ENCODE measurements around the gene BRICD5.

BRICD5 gene

GRCh38 chr16:2199095-2199494, 11.6 kb downstream of the BRICD5 start:
- DNase-seq (ENCODE audit: low read depth) = no peak

GRCh38 chr16:2198283-2198682, 12.4 kb downstream of the BRICD5 start:
- DNase-seq (ENCODE audit: low read depth) = no peak

- no peak for DNase-seq (ENCODE audit: low read depth)
Measured at GRCh38 chr16:2197765-2198164, 12.9 kb downstream of the BRICD5 start.

GRCh38 chr16:2196981-2197511, 13.6 kb downstream of the BRICD5 start:
- no peak for DNase-seq (ENCODE audit: low read depth)

DNA sequence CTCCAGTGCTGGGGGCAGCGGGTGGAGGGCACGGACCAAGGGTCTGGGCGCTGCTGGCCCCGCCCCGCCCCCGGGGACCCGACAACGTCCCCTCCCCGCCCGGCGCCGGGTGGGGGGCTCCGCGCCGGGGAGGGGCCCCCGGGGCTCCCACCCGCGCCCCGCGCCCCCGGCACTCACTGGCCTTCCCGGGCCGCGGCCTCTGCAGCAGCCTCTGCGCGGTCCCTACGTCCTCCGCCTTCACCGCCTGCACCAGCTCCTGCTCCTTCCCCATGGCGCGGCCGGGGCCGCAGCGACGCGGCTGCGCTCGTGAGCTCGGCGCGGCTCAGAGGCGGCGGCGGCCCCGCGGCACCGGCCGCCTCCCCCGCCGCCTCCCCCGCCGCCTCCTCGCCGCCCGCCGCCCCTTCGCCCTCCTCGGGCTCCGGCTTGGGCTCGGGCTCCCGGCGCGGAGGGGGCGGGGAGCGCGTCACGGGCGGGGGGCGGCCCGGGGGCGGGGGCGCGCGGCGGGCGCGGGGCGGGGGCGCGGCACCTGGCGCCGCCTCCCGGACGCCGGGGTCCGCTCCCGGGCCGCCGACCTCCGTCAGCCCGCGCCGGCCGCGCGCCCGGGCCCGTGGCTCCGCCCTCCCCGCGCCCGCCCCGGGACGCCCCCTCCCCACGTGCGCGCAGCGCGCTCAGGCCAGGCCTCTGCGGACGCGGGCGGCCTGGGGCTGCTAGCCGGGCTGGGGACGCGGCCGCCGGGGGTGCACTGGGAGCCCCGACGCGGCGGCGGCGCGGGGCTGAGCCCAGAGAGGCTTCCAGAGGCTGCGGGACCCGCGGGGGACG, 14.3 kb downstream of the BRICD5 start, which contains the start of gene CASKIN1:
CASKIN1 (minus strand) TSS at position 444 of the 819 bp plus-strand sequence; CDS start at position 271, 173 bp downstream.
- no peak for DNase-seq (ENCODE audit: low read depth)

- DNase-seq (ENCODE audit: low read depth) = no peak
Measured at GRCh38 chr16:2195322-2196161, 15.1 kb downstream of the BRICD5 start.

DNA sequence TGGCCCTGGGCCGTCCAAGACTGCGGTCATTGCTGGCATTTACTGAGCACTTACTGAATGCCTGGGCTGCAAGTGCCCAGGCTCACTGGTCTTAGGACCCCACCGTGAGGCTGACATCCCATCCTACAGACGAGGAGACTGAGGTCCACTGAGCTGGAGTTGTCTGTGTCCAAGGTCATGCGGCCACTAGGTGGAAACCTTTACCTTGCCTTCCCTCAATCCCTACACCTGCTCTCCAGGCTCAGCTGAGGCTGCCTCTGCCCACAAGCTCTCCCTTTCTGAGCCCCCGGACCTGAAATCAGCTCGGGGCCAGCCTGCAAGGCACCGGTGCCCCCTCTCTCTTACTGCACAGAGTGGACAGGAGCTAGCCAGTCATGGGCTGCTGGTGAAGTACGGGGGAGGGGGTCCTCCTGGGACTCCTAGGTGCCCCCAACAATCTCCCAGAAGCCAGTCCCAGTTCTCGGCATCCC, 15.8 kb downstream of the BRICD5 start:
- DNase-seq (ENCODE audit: low read depth) = no peak

DNA sequence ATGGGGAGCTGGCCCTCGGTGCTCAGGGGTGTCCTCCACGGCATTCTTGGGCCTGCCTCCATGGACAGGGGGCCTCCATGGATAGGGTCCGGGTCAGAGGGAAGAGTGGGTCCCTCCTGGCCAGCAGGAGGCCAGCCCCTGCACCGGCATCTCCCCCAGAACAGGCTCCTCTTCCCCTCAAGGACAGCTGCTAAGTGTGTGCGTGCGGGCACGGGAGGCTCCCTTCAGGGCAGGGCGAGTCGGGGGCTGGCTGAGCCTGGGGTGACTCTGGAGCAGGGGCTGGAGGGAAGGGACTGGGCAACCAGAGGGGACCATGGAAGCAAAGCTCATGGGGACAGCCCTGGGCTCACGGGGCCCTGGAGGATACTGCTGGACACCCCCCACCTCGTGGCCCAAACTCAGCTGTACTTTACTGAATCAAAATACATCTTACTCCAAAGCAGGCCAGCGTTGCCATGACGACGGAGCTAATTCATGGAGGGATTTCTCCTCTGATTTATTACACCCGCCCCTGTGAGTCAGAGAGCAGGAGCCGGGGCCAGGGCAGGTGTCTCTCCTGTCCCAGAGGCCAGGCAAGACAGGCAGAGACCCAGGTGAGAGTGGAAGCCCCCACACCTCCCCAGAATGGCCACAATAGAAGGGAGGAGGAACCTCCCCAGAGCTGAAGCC, 16.4 kb downstream of the BRICD5 start:
- DNase-seq (ENCODE audit: low read depth) = no peak

DNA sequence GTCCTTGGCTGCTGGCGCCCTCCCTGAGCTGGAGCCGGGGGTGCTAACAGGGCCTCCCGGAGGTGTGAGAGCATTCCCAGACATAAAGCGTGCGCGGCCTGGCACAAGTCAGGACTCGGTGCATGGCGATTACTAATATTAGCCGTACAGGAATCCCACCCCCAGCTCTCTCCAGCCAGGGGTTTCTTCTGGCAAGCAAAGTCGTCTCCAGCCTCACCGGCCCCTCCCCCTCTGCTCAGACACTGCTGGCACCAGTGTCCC, 19.3 kb downstream of the BRICD5 start:
- no peak for DNase-seq (ENCODE audit: low read depth)

DNA sequence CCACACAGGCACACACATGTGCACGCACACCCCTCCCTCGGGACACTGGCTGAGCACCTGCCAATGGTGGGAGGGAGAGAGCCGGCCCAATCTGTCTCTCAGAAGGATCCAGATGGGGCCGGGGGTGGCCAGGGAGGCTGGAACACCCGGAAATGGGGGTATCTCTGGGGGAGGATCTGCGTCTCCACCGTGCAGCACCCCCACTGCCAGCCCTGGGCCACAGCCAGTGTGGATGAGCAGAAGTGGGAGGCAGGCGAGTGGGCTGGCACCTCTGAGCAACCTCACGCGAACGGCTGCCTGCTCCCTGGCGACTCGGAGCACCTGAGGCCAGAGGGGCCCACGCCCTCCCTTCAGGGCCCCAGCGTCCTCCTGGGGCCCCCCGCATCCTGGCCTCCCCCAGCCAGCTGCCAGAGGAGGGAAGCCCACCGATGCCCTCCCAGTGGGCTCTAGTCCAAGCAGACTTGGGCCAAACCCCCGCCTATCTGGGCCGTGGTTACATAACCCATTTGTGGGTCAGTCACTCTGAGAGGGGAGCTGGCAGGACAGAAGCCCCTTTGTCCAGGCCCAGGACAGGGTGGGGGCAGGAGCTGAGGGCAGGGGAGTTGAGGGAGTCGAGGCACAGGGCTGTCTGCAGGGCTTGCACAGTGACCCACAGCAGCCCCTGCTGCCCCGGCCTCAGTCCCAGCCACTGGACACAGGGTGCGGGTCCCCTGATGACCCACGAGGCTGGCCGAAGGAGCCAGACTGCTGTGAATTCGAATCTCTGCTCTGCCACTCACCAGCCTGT, 19.8 kb downstream of the BRICD5 start:
- no peak for DNase-seq (ENCODE audit: low read depth)

DNA sequence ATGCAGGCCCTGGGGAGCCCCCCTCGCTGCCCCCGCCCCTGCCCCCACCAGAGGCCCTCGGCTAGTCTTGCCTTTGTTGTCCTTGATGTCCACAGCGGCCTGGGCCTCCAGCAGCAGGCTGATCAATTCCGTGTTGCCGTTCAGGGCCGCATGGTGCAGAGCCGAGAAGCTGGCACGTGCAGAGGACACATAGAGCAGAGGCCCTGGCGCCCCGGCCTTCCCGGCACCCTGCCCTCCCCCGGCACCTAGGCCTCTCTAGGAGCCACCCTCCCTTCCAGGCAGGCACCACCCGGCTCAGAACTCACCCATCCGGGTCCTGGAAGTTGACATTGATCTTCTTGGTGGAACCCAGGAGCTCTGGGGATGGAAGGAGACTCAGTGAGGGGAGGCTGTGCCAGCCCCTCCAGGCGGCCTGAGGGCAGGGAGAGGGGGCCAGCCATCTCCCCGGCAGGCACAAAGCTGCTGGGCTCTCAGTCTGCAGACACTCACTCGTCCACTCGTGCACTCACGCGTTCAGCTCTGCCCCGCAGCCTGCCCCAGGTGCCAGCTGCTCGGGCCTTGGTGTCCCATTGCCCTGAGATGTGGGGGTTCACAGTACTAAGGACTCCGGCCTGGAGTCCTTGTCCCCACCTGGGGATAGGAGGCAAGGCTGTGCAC, 20.5 kb downstream of the BRICD5 start:
- DNase-seq (ENCODE audit: low read depth) = no peak

DNA sequence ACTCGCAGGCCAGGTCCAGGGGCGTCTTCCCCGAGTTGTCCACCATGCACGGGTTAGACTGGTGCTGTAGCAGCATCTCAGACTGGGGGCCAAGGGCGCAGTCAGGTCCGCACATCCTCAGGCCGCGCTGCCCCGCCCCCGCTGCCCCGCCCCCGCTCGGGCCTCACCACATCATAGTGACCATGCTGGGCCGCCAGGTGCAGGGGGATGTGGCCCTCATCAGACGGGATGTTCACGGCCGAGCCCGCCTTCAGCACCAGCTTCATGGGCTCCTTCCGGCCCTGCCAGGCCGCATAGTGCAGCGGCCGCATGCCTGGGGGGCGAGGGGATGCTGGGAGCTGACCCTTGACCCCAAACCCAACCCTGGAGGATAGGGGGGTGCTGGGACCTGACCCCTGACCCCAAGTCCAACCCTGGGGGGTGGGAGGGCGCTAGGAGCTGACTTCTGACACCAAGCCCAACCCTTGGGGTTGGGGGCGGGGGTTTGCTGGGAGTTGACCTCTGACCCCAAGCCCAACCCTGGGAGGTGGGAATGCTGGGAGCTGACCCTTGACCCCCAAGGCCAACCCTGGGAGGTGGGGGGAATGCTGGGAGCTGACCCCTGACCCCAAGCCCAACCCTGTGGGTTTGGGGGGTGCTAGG, 21.3 kb downstream of the BRICD5 start:
- no peak for DNase-seq (ENCODE audit: low read depth)

GRCh38 chr16:2188395-2188794, 22.3 kb downstream of the BRICD5 start:
- no peak for DNase-seq (ENCODE audit: low read depth)

DNA sequence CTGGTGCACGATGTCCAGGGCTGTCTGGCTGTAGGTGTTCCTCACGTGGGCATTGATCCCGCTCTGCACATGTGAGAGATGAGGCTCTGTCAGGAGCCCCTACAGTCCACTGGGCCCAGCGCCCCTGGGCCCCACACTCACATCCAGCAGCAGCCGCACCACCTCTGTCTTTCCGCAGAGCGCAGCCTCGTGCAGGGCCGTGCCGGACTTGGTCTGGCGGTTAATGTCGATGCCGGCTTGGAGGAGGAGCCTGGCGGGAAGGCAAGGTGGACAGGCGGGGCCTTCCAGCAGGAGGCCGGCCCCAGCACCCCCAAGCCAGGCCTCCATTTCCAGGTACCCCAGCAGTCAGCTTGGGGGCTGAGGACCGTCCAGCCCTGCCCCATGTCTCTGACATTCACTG, 23.5 kb downstream of the BRICD5 start:
- DNase-seq (ENCODE audit: low read depth) = no peak

GRCh38 chr16:2186505-2186904, 24.2 kb downstream of the BRICD5 start:
- DNase-seq (ENCODE audit: low read depth) = no peak

- DNase-seq (ENCODE audit: low read depth) = no peak
Measured at GRCh38 chr16:2186064-2186463, 24.6 kb downstream of the BRICD5 start.

- no peak for DNase-seq (ENCODE audit: low read depth)
Measured at GRCh38 chr16:2184962-2185361, 25.7 kb downstream of the BRICD5 start.

GRCh38 chr16:2184346-2184745, 26.3 kb downstream of the BRICD5 start:
- no peak for DNase-seq (ENCODE audit: low read depth)

GRCh38 chr16:2183671-2184070, 27.0 kb downstream of the BRICD5 start:
- DNase-seq (ENCODE audit: low read depth) = no peak

DNA sequence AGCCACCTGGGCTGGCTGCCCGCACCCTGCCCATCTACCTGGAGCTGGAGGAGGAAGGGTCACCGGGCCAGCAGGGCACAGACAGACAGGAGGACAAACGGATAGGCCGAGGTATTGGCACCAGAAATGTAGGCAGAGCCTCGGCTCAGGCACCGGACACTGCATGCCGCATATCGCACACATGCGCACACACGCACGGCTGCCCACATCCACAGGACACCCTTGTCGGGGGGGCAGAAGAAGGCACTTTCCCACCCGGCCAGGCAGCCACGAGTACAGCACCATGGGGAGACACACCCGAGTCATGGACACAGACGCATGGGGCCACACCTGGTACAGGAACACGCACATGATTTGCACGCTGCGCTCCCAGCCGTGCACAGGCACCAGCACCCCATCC, 28.7 kb downstream of the BRICD5 start:
- DNase-seq (ENCODE audit: low read depth) = no peak

All from activated T-cell treated with anti-CD3 and anti-CD28 coated beads for 48 hours (primary cell).